H1 (cell line): ENCODE measurements around the gene TIAL1. TPM values are rescaled to one million over a fixed set of nuclear protein-coding genes. Genes with fewer than 3 reads are reported as not detected.

Source experiments
- CTCF ChIA-PET: fragments of 300-600 bp; sonication (Branson Sonifier 250); formaldehyde crosslinking; loops from one replicate; lab custom pipeline; 2021; ENCODE audit not compliant: partially characterized antibody; lab: Charles Lee
- POLR2A ChIA-PET: fragments of 300-600 bp; sonication (Branson Sonifier 250); formaldehyde crosslinking; loops from one replicate; lab custom pipeline; 2021; ENCODE audit warnings: inconsistent platforms; ENCODE audit not compliant: partially characterized antibody; lab: Charles Lee
- DNase-seq, 2 experiments: peaks; one replicate each; pipeline versions ENCODE4 v3.0.0 to v3.0.0-alpha.2; 2010 to 2022; ENCODE audit warnings: low spot score in 2 of 2, low read depth in 1 of 2, mixed read lengths in 1 of 2
- FAIRE-seq: peaks from 2 replicates; lab custom pipeline; 2011; peaks lifted over from hg19 to GRCh38; lab: Jason Lieb, UNC
- H2AFZ ChIP-seq: 2 replicates; pipeline ENCODE4 v1.8.1; 2012; ENCODE audit warnings: low read length, inconsistent platforms
- H2AK5ac ChIP-seq: 2 replicates; pipeline ENCODE4 v1.6.1; 2013; ENCODE audit warnings: low read depth, low read length
- H2BK120ac ChIP-seq: replicated peaks from 2 replicates; pipeline ENCODE3; 2013; ENCODE audit warnings: low read depth, low read length, inconsistent platforms
- H2BK12ac ChIP-seq: 2 replicates; pipeline ENCODE4 v1.6.1; 2013; ENCODE audit warnings: low read depth, low read length
- H2BK15ac ChIP-seq: 2 replicates; pipeline ENCODE4 v1.6.1; 2013; ENCODE audit warnings: low read length
- H2BK20ac ChIP-seq: 2 replicates; pipeline ENCODE4 v1.6.1; 2013; ENCODE audit warnings: low read length
- H2BK5ac ChIP-seq: 2 replicates; pipeline ENCODE4 v1.6.1; 2013; ENCODE audit warnings: low read depth, low read length
- H3K14ac ChIP-seq: 2 replicates; pipeline ENCODE4 v1.6.1; 2013; ENCODE audit warnings: inconsistent platforms; ENCODE audit not compliant: insufficient read length
- H3K18ac ChIP-seq: 2 replicates; pipeline ENCODE4 v1.6.1; 2013; ENCODE audit warnings: low read length; ENCODE audit errors: extremely low read depth
- H3K23ac ChIP-seq: 2 replicates; pipeline ENCODE4 v1.6.1; 2013; ENCODE audit warnings: inconsistent platforms; ENCODE audit not compliant: insufficient read length
- H3K23me2 ChIP-seq: 2 replicates; pipeline ENCODE4 v1.6.1; 2013; ENCODE audit warnings: low read depth, low read length
- H3K27ac ChIP-seq: 2 replicates; pipeline ENCODE4 v1.6.1; 2011; ENCODE audit warnings: low read depth, low read length, inconsistent platforms
- H3K27me3 ChIP-seq, 4 experiments: replicated peaks in 1 of 4; 1 replicate in 1 of 4; 2 replicates in 3 of 4; pipeline versions ENCODE4 v1.6.1 to v1.8.1; 2011 to 2013; ENCODE audit warnings: low read length in 3 of 4, mild to moderate bottlenecking in 3 of 4, inconsistent platforms in 2 of 4, mixed read lengths in 2 of 4, moderate library complexity in 1 of 4; ENCODE audit not compliant: control insufficient read depth in 3 of 4, insufficient read depth in 3 of 4; ENCODE audit errors: extremely low read depth in 1 of 4
- H3K36me3 ChIP-seq, 4 experiments: 2 replicates each; pipeline versions ENCODE4 v1.6.1 to v1.8.1; 2011 to 2013; ENCODE audit warnings: mild to moderate bottlenecking in 4 of 4, low read length in 3 of 4, moderate library complexity in 2 of 4, control low read depth in 1 of 4, inconsistent platforms in 1 of 4; ENCODE audit not compliant: insufficient read depth in 4 of 4, control insufficient read depth in 2 of 4
- H3K4ac ChIP-seq: replicated peaks from 2 replicates; pipeline ENCODE3; 2013; ENCODE audit warnings: low read length, low read depth, mixed read lengths, inconsistent platforms; ENCODE audit not compliant: insufficient read length
- H3K4me1 ChIP-seq, 4 experiments: replicated peaks in 1 of 4; 1 replicate in 1 of 4; 2 replicates in 3 of 4; pipeline versions ENCODE4 v1.6.1 to v1.8.1; 2011 to 2013; ENCODE audit warnings: low read length in 3 of 4, inconsistent platforms in 2 of 4, mixed read lengths in 1 of 4; ENCODE audit not compliant: insufficient read depth in 4 of 4, control insufficient read depth in 3 of 4
- H3K4me2 ChIP-seq, 2 experiments: 2 replicates each; pipeline versions ENCODE4 v1.6.1 to v1.8.1; 2011 to 2013; ENCODE audit warnings: low read depth in 2 of 2, low read length in 2 of 2, control low read depth in 1 of 2, inconsistent platforms in 1 of 2, mild to moderate bottlenecking in 1 of 2; ENCODE audit not compliant: insufficient read depth in 1 of 2
- H3K4me3 ChIP-seq, 4 experiments: fragments of 200-600, 300-600 bp in 1 of 4; sonication (generic), shearing (Covaris generic), sonication (Bioruptor Twin) in 1 of 4; 2 replicates each; pipeline versions ENCODE4 v1.5.1 to v1.8.1; 2011 to 2016; ENCODE audit warnings: low read length in 4 of 4, low read depth in 3 of 4, control low read depth in 2 of 4, inconsistent platforms in 2 of 4, mild to moderate bottlenecking in 2 of 4, mixed read lengths in 1 of 4, moderate library complexity in 1 of 4; ENCODE audit not compliant: insufficient read depth in 2 of 4; ENCODE audit errors: extremely low read depth in 1 of 4
- H3K56ac ChIP-seq: replicated peaks from 2 replicates; pipeline ENCODE3; 2013; ENCODE audit warnings: low read depth, mild to moderate bottlenecking, mixed read lengths, low read length, inconsistent platforms; ENCODE audit not compliant: insufficient read length
- H3K79me1 ChIP-seq: 2 replicates; pipeline ENCODE4 v1.6.1; 2013; ENCODE audit warnings: low read depth, low read length, control low read depth
- H3K79me2 ChIP-seq, 2 experiments: 2 replicates each; pipeline versions ENCODE4 v1.6.1 to v1.8.1; 2012 to 2013; ENCODE audit warnings: low read length in 2 of 2, mild to moderate bottlenecking in 2 of 2, inconsistent platforms in 1 of 2; ENCODE audit not compliant: insufficient read depth in 2 of 2, control insufficient read depth in 1 of 2
- H3K9ac ChIP-seq, 4 experiments: replicated peaks in 1 of 4; 1 replicate in 1 of 4; 2 replicates in 3 of 4; pipeline versions ENCODE4 v1.6.1 to v1.8.1; 2011 to 2013; ENCODE audit warnings: low read depth in 3 of 4, low read length in 3 of 4, control low read depth in 2 of 4, mild to moderate bottlenecking in 2 of 4, moderate library complexity in 2 of 4, inconsistent platforms in 1 of 4; ENCODE audit errors: extremely low read depth in 1 of 4
- H3K9me3 ChIP-seq, 2 experiments: 2 replicates each; pipeline versions ENCODE4 v1.6.1 to v1.8.1; 2012 to 2013; ENCODE audit warnings: mild to moderate bottlenecking in 2 of 2, moderate library complexity in 2 of 2, control low read depth in 1 of 2, inconsistent platforms in 1 of 2, low read depth in 1 of 2, low read length in 1 of 2, mixed read lengths in 1 of 2; ENCODE audit not compliant: insufficient read depth in 2 of 2
- H4K20me1 ChIP-seq, 2 experiments: replicated peaks in 1 of 2; 2 replicates each; pipeline versions ENCODE3 to v1.8.1; 2011 to 2013; ENCODE audit warnings: inconsistent platforms in 2 of 2, low read length in 2 of 2, mild to moderate bottlenecking in 1 of 2; ENCODE audit not compliant: insufficient read depth in 2 of 2, control insufficient read depth in 1 of 2
- H4K5ac ChIP-seq: 2 replicates; pipeline ENCODE4 v1.6.1; 2013; ENCODE audit warnings: low read length, low read depth, mixed read lengths, inconsistent platforms; ENCODE audit not compliant: insufficient read length
- H4K8ac ChIP-seq: 2 replicates; pipeline ENCODE4 v1.8.0; 2013; ENCODE audit warnings: mild to moderate bottlenecking, moderate library complexity, low read length, inconsistent platforms; ENCODE audit not compliant: insufficient read depth; ENCODE audit errors: extremely low read depth
- H4K91ac ChIP-seq: replicated peaks from 2 replicates; pipeline ENCODE3; 2013; ENCODE audit warnings: low read length, mixed read lengths, inconsistent platforms; ENCODE audit not compliant: insufficient read length
- E2F6 ChIP-seq: IDR thresholded peaks from 2 replicates; pipeline ENCODE4 v1.6.1; 2012; ENCODE audit warnings: inconsistent platforms
- GTF2F1 ChIP-seq: IDR thresholded peaks from 2 replicates; pipeline ENCODE4 v1.6.1; 2012; ENCODE audit warnings: low read depth, low read length, improper control_type of control experiment, borderline replicate concordance
- KDM4A ChIP-seq: IDR thresholded peaks from one replicate; pipeline ENCODE4 v1.7.1; 2012; ENCODE audit warnings: low read depth, mild to moderate bottlenecking, moderate library complexity, low read length, inconsistent platforms; ENCODE audit not compliant: severe bottlenecking
- NANOG ChIP-seq: IDR thresholded peaks from 2 replicates; pipeline ENCODE4 v1.6.1; 2011; ENCODE audit warnings: low read length, low read depth, mild to moderate bottlenecking, inconsistent platforms; ENCODE audit not compliant: insufficient read depth, poor library complexity, severe bottlenecking
- POLR2A ChIP-seq, 2 experiments: IDR thresholded peaks; 1 replicate in 1 of 2; 2 replicates in 1 of 2; pipeline ENCODE4 v1.6.1; 2011; ENCODE audit warnings: low read depth in 2 of 2, low read length in 2 of 2, mild to moderate bottlenecking in 2 of 2; ENCODE audit errors: control extremely low read depth in 1 of 2
- POU5F1 ChIP-seq: IDR thresholded peaks from 2 replicates; pipeline ENCODE4 v1.6.1; 2011; ENCODE audit warnings: low read depth, mild to moderate bottlenecking, low read length, moderate library complexity
- RAD21 ChIP-seq, 2 experiments: IDR thresholded peaks in 1 of 2; conservative IDR thresholded peaks in 1 of 2; 2 replicates each; pipeline ENCODE4 v1.6.1; 2011; ENCODE audit warnings: low read depth in 2 of 2, low read length in 2 of 2, improper control_type of control experiment in 1 of 2, inconsistent platforms in 1 of 2, mild to moderate bottlenecking in 1 of 2, moderate library complexity in 1 of 2
- RNF2 ChIP-seq: fragments of 200-900, 300-1000 bp; sonication (generic); IDR thresholded peaks from 2 replicates; pipeline ENCODE4 v1.7.1; 2016; ENCODE audit warnings: borderline replicate concordance, low read depth, mild to moderate bottlenecking, antibody characterized with exemption, low read length; ENCODE audit not compliant: poor library complexity, severe bottlenecking; ENCODE audit errors: missing control alignments
- RXRA ChIP-seq: IDR thresholded peaks from 2 replicates; pipeline ENCODE4 v1.6.1; 2011; ENCODE audit warnings: low read depth, mild to moderate bottlenecking, low read length, moderate library complexity; ENCODE audit not compliant: insufficient read depth
- SAP30 ChIP-seq: fragments of 300-600 bp; sonication (generic); IDR thresholded peaks from 2 replicates; pipeline ENCODE4 v1.7.1; 2012; ENCODE audit warnings: low read length, moderate library complexity, mild to moderate bottlenecking, inconsistent platforms; ENCODE audit not compliant: insufficient read depth, insufficient replicate concordance
- SIN3A ChIP-seq, 2 experiments: IDR thresholded peaks in 1 of 2; conservative IDR thresholded peaks in 1 of 2; 2 replicates each; pipeline ENCODE4 v1.6.1; 2011 to 2012; ENCODE audit warnings: low read length in 2 of 2, improper control_type of control experiment in 1 of 2, low read depth in 1 of 2, mild to moderate bottlenecking in 1 of 2
- SRF ChIP-seq: IDR thresholded peaks from 2 replicates; pipeline ENCODE4 v1.6.1; 2011; ENCODE audit warnings: mild to moderate bottlenecking, low read depth, low read length, moderate library complexity
- WGBS, 2 experiments: shearing (Covaris generic) in 1 of 2; methylation state at CpG; one replicate each; pipeline versions ENCODE4 v1.1.6 to v1.1.7; 2013 to 2015; ENCODE audit warnings: low lambda C conversion rate in 2 of 2, mixed read lengths in 2 of 2, inconsistent platforms in 1 of 2, low coverage in 1 of 2, missing lambda C conversion rate in 1 of 2; ENCODE audit not compliant: insufficient replicate concordance in 2 of 2, insufficient coverage in 1 of 2, insufficient read length in 1 of 2; ENCODE audit errors: extremely low coverage in 1 of 2, missing lambda C conversion rate in 1 of 2; 5-methylcytosine and 5-hydroxymethylcytosine counted together
- polyA plus RNA-seq, 7 experiments: library from polyadenylated mRNA; depleted of rRNA in 3 of 7; stranded (reverse) in 5 of 7; unstranded in 2 of 7; fragments of >200 nt in 5 of 7; fragments of 200-250 nt in 2 of 7; gene quantifications; 1 replicate in 5 of 7; 2 replicates in 1 of 7; 4 replicates in 1 of 7; pipeline versions ENCODE4 v1.2.1 to v1.2.3, GENCODE V29; 2011 to 2013; ENCODE audit warnings: missing spikeins in 2 of 7, mixed read lengths in 2 of 7
- total RNA-seq: library from RNA; stranded (reverse); fragmentation: NEBNext Ultra II Directional; extraction: Animal tissue kit (Norgen Biotek cat#: 25700); gene quantifications from 2 replicates; pipeline ENCODE4 v1.2.1, GENCODE V29; 2021

Gene TIAL1
- total and polyA plus RNA-seq, 2 of the 8 experiments (the other 6 are each of a cell fraction or from before 2014, with no cell fraction given), result 50.4 to 166 TPM

DNA sequence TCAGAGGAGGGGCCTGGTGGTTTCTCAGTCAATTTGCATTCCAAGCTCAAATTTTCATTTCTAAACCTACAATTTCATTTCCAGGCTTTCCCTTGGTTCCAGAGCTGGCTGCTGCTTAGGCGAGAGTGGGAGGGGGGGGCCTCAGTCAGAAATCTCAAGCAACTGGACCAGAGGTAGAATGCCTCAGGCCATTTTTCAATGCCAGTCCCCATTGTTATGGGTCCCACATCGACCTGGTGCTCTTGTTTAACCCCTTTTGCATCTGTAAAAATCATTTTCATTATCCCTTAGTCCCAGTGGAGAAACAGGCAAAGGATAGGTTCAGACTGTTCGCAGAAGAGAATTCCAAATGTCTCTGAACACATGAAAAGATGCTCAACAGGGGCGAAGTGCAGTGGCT is 40.9 kb upstream of the TIAL1 start:
- Histone ChIP-seq H3K36me3 (no peaks in the 10 kb centered on the region), H4K8ac (no peak overlapping the region), H3K4ac (no peak overlapping the region), H2BK15ac (no peak overlapping the region), H2BK120ac (no peak overlapping the region), H3K9me3 (no peaks in the 10 kb centered on the region), H2AK5ac (no peak overlapping the region), H3K14ac (no peak overlapping the region), H3K27me3 (no peaks in the 10 kb centered on the region), H2BK20ac (no peak overlapping the region), H3K9ac (no peak overlapping the region), H4K5ac (no peak overlapping the region), H4K20me1 (no peaks in the 10 kb centered on the region), H3K23ac (no peak overlapping the region), H3K27ac (no peak overlapping the region), H4K91ac (no peak overlapping the region), H3K18ac (no peak overlapping the region), H2AFZ (no peak overlapping the region), H2BK12ac (no peak overlapping the region), H2BK5ac (no peak overlapping the region), H3K79me1 (no peaks in the 10 kb centered on the region), H3K4me2 (no peak overlapping the region), H3K23me2 (no peaks in the 10 kb centered on the region; the same call in 1 of the 2 replicates), H3K79me2 (no peaks in the 10 kb centered on the region), H3K4me1 (no peaks in the 10 kb centered on the region), H3K56ac (no peak overlapping the region), H3K4me3 (no peak overlapping the region)
- ChIA-PET POLR2A (no interaction called here), CTCF (interaction anchor here (0.7 to 3.3 kb wide), 3 partner anchors 9 to 91 kb away, joined by 3 to 12 read pairs (median 5); no protein-coding TSS in a partner anchor)
- 88% methylated on average over 4 of the region's 4 CpGs; no CpG with 5 or more reads in 1 of the 2 experiments for WGBS, 2 experiments
- FAIRE-seq, result no peak
- no peak for TF ChIP-seq E2F6
- no peak for TF ChIP-seq GTF2F1
- TF ChIP-seq POLR2A (IDR thresholded peaks at IDR 0.05; ENCODE audit: control extremely low read depth in 1 of 2, low read depth in 2 of 2, low read length in 2 of 2), result no peak
- no peak for TF ChIP-seq RAD21 (IDR thresholded peaks at IDR 0.05 in 1 of 2, conservative IDR thresholded peaks at IDR 0.05 in 1 of 2; ENCODE audit: low read depth in 2 of 2, low read length in 2 of 2)
- no peak for TF ChIP-seq RXRA
- TF ChIP-seq SAP30, result no peak
- TF ChIP-seq RNF2, result no peak
- no peak for TF ChIP-seq SIN3A (conservative IDR thresholded peaks at IDR 0.05 in 1 of 2, IDR thresholded peaks at IDR 0.05 in 1 of 2; ENCODE audit: low read depth in 1 of 2, low read length in 2 of 2)
- TF ChIP-seq NANOG, result no peak
- no peak for TF ChIP-seq POU5F1
- TF ChIP-seq KDM4A, result no peak
- TF ChIP-seq SRF, result no peak
- DNase-seq, result no peak
